Endothelial cell (in vitro differentiated cells): ENCODE data around the gene MGP. TPM values are rescaled to one million over a fixed set of nuclear protein-coding genes. Genes with fewer than 3 reads are reported as not detected.

Source experiments
- DNase-seq: peaks from one replicate; pipeline ENCODE4 v3.0.0; 2021; ENCODE audit warnings: low spot score
- H3K27ac Mint-ChIP-seq: one replicate; pipeline ENCODE4 v1.8.0; 2021; ENCODE audit warnings: mixed read lengths, inconsistent platforms; ENCODE audit not compliant: unreplicated experiment
- H3K27me3 Mint-ChIP-seq: one replicate; pipeline ENCODE4 v1.8.0; 2021; ENCODE audit warnings: mild to moderate bottlenecking, moderate library complexity, mixed read lengths, inconsistent platforms; ENCODE audit not compliant: unreplicated experiment
- H3K36me3 Mint-ChIP-seq: one replicate; pipeline ENCODE4 v1.8.0; 2021; ENCODE audit warnings: mild to moderate bottlenecking, low read depth, mixed read lengths, inconsistent platforms; ENCODE audit not compliant: unreplicated experiment
- H3K4me1 Mint-ChIP-seq: one replicate; pipeline ENCODE4 v1.8.0; 2021; ENCODE audit warnings: mild to moderate bottlenecking, mixed read lengths, inconsistent platforms; ENCODE audit not compliant: unreplicated experiment
- H3K4me3 Mint-ChIP-seq: one replicate; pipeline ENCODE4 v1.8.0; 2021; ENCODE audit warnings: mild to moderate bottlenecking, mixed read lengths, inconsistent platforms; ENCODE audit not compliant: unreplicated experiment
- H3K9me3 Mint-ChIP-seq: one replicate; pipeline ENCODE4 v1.8.0; 2021; ENCODE audit warnings: mixed read lengths, inconsistent platforms; ENCODE audit not compliant: unreplicated experiment
- CTCF ChIP-seq: fragments of 200-600 bp; sonication (generic); IDR thresholded peaks from one replicate; pipeline ENCODE4 v1.5.0; 2021; ENCODE audit warnings: antibody characterized with exemption; ENCODE audit not compliant: unreplicated experiment
- long read RNA-seq: library from polyadenylated mRNA; unstranded; transcript quantifications from one replicate; pipeline ENCODE4 v2.0.0, GENCODE V29; 2020; ENCODE audit not compliant: unreplicated experiment
- total RNA-seq: library from RNA; stranded (reverse); fragmentation: NEBNext Ultra II Directional; extraction: Animal tissue kit (Norgen Biotek cat#: 25700); gene quantifications from one replicate; pipeline ENCODE4 v1.2.1, GENCODE V29; 2021; ENCODE audit not compliant: unreplicated experiment

MGP gene
- total RNA-seq = 0.26 TPM
- long read RNA-seq = 0 reads

- Mint-ChIP-seq H3K27ac (no peak within 1 kb of the TSS), H3K36me3 (no peaks in the 10 kb centered on the region), H3K27me3 (peaks cover 2% of the 10 kb centered on the region), H3K4me3 (no peak within 1 kb of the TSS), H3K4me1 (peaks cover 3% of the 10 kb centered on the region), H3K9me3 (no peaks in the 10 kb centered on the region)
- no peak for TF ChIP-seq CTCF
- no peak for DNase-seq
Observed at GRCh38 chr12:14885718-14886221, at the start of gene MGP. Gene MGP, minus strand, starts transcription at chr12:14885854. Its CDS starts 63 bp downstream, at chr12:14885791.

GRCh38 chr12:14935031-14935430 lies 49.4 kb upstream of the MGP start:
- Mint-ChIP-seq H3K4me1 (no peaks in the 10 kb centered on the region), H3K36me3 (no peaks in the 10 kb centered on the region)
- TF ChIP-seq CTCF = no peak

DNA sequence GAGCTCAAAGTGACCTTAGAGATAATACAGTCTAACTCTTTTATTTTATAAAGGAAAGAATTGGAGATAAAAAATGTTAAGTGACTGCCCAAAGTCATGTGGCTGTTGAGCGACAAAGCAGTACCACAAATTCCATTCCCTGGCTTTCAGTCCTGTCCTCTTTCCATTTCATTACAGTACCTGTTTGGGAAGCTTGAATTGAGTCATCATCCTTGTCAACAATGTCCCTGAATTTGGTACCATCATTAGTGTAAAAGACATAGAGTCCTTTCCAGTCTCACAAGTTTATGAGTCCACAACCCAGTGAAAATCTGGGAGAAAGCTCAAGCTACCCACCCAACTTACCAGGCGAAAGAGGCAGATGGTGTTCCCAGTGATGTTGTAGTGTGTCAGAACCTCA lies 48.9 kb upstream of the MGP start:
- no peak overlapping the region for H3K4me3 Mint-ChIP-seq
- TF ChIP-seq CTCF = no peak
- H3K9me3 Mint-ChIP-seq = no peaks in the 10 kb centered on the region
- DNase-seq = no peak
- peaks cover 3% of the 10 kb centered on the region for H3K27me3 Mint-ChIP-seq
- H3K27ac Mint-ChIP-seq = no peak overlapping the region
- H3K36me3 Mint-ChIP-seq = no peaks in the 10 kb centered on the region
- H3K4me1 Mint-ChIP-seq = no peaks in the 10 kb centered on the region

More at GRCh38 chr12:14935031-14935430, 49.4 kb upstream of the MGP start:
- Mint-ChIP-seq H3K4me3 (no peak overlapping the region), H3K27ac (no peak overlapping the region), H3K9me3 (no peaks in the 10 kb centered on the region), H3K27me3 (peaks cover 3% of the 10 kb centered on the region)
- DNase-seq = no peak

DNA sequence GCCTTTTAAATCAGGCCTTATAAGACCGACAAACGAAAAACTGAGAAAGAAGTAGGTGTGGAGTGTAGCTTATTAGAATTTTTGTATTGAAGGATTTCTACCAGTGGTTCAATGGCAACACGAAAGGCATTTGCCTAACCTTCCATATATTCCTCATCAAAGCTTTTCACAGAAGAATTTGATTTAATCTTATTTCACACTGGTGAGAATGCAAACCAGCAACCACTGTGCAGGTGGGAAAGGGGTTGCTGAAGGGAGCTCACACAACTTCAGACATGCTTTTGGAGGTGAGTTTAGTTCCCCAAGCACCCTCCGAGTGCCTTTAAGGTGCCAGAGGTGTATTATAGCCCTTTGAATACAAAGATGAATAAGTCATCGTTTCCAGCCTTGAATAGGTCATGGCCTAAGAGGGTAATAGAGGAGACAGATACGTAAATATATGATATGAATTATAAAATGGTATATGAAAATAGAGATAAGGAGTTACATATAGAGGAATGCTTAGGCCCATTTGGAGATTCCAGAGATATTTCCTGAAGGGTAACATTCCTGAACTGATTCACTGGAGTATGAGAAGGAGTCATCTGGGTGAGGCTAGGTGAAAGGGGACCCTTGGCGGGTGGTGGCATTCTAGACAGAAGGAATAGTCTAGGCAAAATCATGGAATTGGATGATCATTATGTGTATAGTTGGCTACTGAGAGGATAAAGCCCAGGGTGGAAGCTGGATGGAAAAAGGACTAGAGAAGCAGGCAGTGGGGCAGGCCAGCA lies 46.3 kb upstream of the MGP start:
- H3K4me1 Mint-ChIP-seq = peaks cover 6% of the 10 kb centered on the region
- no peaks in the 10 kb centered on the region for H3K9me3 Mint-ChIP-seq
- H3K36me3 Mint-ChIP-seq = no peaks in the 10 kb centered on the region
- DNase-seq = no peak
- no peak for TF ChIP-seq CTCF
- no peak overlapping the region for H3K4me3 Mint-ChIP-seq
- no peaks in the 10 kb centered on the region for H3K27me3 Mint-ChIP-seq
- no peak overlapping the region for H3K27ac Mint-ChIP-seq

GRCh38 chr12:14931359-14931758 lies 45.7 kb upstream of the MGP start:
- Mint-ChIP-seq H3K4me1 (peaks cover 6% of the 10 kb centered on the region), H3K4me3 (no peak overlapping the region), H3K36me3 (no peaks in the 10 kb centered on the region), H3K27me3 (no peaks in the 10 kb centered on the region), H3K9me3 (no peaks in the 10 kb centered on the region), H3K27ac (no peak overlapping the region)
- no peak for TF ChIP-seq CTCF
- no peak for DNase-seq
